ENCODE data around the gene GRID2IP. TPM values are rescaled to one million over a fixed set of nuclear protein-coding genes. Genes with fewer than 3 reads are reported as not detected.

GRID2IP gene
- total RNA-seq, 3 donors from 2014 or later: 0.41 to 1.0 (median 0.58) TPM

- peak in 1 of 3 donors; percentile 18 for DNase-seq
- no peak for ATAC-seq
- H3K36me3 ChIP-seq (ENCODE audit: low read depth): no peaks in the 10 kb centered on the region
- no peak for TF ChIP-seq CTCF (IDR thresholded peaks at IDR 0.05)
- peaks cover 34% of the 10 kb centered on the region for H3K4me1 ChIP-seq (ENCODE audit: low read depth)
- H3K4me3 ChIP-seq: no peak overlapping the region
- H3K9me3 ChIP-seq: no peaks in the 10 kb centered on the region
- intact Hi-C loops (cut with DNase I, micrococcal nuclease): no loop called here
Measured at GRCh38 chr7:6479067-6479466, 72.2 kb downstream of the GRID2IP start.

DNA sequence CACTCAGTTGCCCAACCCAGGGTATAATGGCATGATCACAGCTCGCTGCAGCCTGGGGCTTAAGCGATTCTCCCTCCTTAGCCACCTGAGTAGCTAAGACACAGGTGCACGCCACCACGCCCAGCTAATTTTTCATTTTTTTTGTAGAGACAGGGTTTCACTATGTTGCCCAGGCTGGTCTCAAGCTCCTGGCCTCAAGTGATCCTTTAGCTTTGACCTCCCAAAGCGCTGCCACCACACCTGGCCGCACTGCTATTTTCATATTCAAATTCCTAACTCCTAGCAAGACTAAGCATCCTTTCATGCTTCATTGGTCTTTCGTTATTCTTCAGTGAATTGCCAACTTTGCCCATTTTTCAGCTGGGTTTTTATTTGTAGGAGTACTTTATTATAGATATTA, 73.1 kb downstream of the GRID2IP start:
- no peak for ATAC-seq
- intact Hi-C loops (cut with DNase I, micrococcal nuclease): no loop called here
- TF ChIP-seq CTCF (IDR thresholded peaks at IDR 0.05): no peak
- H3K4me3 ChIP-seq: no peak overlapping the region
- peak in 1 of 3 donors; percentile 10 for DNase-seq
- H3K4me1 ChIP-seq (ENCODE audit: low read depth): peaks cover 34% of the 10 kb centered on the region
- H3K36me3 ChIP-seq (ENCODE audit: low read depth): no peaks in the 10 kb centered on the region
- H3K9me3 ChIP-seq: no peaks in the 10 kb centered on the region

GRCh38 chr7:6477318-6477660, 74.0 kb downstream of the GRID2IP start:
- DNase-seq (no peak), ATAC-seq (no peak)
- H3K4me3 ChIP-seq: no peak overlapping the region
- H3K9me3 ChIP-seq: no peaks in the 10 kb centered on the region
- no peaks in the 10 kb centered on the region for H3K36me3 ChIP-seq (ENCODE audit: low read depth)
- intact Hi-C loops (cut with DNase I, micrococcal nuclease): no loop called here
- no peak for TF ChIP-seq CTCF (IDR thresholded peaks at IDR 0.05)
- H3K4me1 ChIP-seq (ENCODE audit: low read depth): peaks cover 32% of the 10 kb centered on the region

DNA sequence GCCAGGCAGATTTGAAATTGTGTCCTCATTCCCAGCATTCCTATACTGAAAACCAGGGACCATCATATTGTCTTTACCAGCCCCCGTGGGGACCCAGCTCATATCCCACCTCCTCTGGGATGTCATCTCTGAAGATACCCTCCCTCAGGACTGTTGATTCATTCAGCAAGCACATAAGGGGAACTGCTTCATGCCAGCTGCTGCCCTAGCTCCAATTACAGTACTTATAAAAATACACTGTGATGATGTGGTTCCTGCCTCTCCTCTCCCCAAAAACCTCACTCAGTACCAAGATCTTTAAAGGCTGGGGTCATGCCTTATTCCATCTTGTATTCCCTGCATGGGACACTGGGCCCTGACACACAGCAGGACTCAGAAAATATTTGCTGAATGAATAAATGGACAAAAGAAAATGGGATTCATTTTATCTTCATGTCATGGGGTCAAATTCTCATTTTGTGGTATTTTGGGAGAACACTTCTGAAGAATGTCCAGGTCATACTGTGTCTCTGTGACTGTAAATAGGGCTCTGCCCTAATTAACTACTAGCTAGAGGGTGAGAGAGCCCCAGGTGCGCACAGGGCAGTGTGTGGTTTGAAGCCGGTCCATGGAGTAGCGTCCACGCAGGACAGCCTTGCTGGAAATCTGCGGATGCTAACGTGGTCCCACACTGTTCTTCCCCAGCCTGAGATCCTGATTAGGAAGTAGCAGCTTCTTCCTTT, 74.5 kb downstream of the GRID2IP start:
- ATAC-seq (no peak), DNase-seq (peak in 1 of 3 donors; percentile 17)
- TF ChIP-seq CTCF (IDR thresholded peaks at IDR 0.05): no peak
- H3K4me1 ChIP-seq (ENCODE audit: low read depth): peaks cover 27% of the 10 kb centered on the region
- intact Hi-C loops (cut with DNase I, micrococcal nuclease): no loop called here
- H3K9me3 ChIP-seq: no peaks in the 10 kb centered on the region
- H3K36me3 ChIP-seq (ENCODE audit: low read depth): no peaks in the 10 kb centered on the region
- no peak overlapping the region for H3K4me3 ChIP-seq

DNA sequence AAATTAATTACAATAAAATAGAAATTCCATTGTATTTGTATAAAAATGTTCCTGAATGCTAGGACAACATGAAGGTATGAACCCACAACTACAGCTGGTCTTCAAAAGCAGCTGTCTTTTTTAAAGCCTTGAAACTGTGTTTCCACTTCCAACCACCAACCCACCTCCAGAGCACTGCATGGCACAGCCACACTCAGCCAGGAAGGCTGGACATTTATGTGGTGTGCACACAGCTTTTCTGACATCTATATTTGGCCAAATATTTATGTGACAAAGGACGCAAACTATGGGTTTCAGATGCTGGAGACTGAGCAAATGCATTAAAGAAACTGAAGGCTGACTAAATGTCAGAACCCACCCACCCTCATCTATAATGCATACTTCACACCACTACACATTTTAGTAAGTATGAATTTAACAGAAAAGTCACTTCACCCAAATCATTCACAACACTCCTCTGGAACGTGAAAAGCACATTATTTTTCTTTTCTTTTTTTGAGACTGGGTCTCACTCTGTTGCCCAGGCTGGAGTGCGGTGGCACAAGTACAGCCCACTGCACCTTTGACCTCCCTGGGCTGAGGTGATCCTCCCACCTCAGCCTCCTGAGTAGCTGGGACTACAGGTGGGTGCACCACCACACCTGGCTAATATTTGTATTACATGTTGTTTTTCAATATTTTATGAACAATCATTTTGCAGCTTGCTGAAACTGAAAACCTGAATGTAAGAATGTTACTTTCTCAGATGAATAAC, 75.7 kb downstream of the GRID2IP start:
- intact Hi-C loops (cut with DNase I, micrococcal nuclease): no loop called here
- Histone ChIP-seq H3K4me1 (ENCODE audit: low read depth) (peaks cover 15% of the 10 kb centered on the region), H3K4me3 (no peak overlapping the region), H3K9me3 (no peaks in the 10 kb centered on the region), H3K36me3 (ENCODE audit: low read depth) (no peaks in the 10 kb centered on the region)
- no peak for ATAC-seq
- no peak for TF ChIP-seq CTCF (IDR thresholded peaks at IDR 0.05)
- peak in 1 of 3 donors; percentile 5 for DNase-seq

Measured in mucosa of descending colon (tissue), 3 donors.